ENCODE data around the gene EFHC2.

DNA sequence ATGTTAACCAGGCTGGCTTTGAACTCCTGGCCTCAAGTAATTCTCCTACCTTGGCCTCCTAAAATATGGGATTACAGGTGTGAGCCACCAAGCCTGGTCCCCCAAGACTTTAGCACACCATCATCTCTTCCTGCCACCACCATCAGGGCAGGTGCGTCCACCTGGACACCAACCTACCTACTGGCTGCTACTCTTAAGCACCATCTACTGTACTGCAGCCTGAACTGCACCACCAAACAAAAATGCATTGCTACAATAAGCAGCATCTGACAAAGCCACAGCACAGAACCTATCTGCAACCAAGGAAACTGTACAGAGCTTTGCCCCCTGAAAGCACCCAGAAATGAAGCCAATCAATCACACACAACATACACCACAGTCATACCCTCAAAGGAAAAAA lies 139.7 kb downstream of the EFHC2 start:
- TF ChIP-seq, protein P1, sequence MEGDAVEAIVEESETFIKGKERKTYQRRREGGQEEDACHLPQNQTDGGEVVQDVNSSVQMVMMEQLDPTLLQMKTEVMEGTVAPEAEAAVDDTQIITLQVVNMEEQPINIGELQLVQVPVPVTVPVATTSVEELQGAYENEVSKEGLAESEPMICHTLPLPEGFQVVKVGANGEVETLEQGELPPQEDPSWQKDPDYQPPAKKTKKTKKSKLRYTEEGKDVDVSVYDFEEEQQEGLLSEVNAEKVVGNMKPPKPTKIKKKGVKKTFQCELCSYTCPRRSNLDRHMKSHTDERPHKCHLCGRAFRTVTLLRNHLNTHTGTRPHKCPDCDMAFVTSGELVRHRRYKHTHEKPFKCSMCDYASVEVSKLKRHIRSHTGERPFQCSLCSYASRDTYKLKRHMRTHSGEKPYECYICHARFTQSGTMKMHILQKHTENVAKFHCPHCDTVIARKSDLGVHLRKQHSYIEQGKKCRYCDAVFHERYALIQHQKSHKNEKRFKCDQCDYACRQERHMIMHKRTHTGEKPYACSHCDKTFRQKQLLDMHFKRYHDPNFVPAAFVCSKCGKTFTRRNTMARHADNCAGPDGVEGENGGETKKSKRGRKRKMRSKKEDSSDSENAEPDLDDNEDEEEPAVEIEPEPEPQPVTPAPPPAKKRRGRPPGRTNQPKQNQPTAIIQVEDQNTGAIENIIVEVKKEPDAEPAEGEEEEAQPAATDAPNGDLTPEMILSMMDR (IDR thresholded peaks at IDR 0.05; ENCODE audit: low read depth, low read length) = 0 out of 2 replicates have a peak, but pooled peaks have one; percentile 6
- no peak for TF ChIP-seq EZH2phosphoT487 (IDR thresholded peaks at IDR 0.05; ENCODE audit: low read depth)
